Stomach (tissue), 9 donors: Measurements from ENCODE around the gene PRSS57. TPM values are rescaled to one million over a fixed set of nuclear protein-coding genes. Genes with fewer than 3 reads are reported as not detected.

Source experiments
- DNase-seq, 2 donors: peaks; one replicate each; pipeline versions ENCODE4 v3.0.0 to v3.0.0-alpha.2; 2013 to 2019
- H3K27ac ChIP-seq, 5 donors: fragments of 200-600 bp in 4 of 5; sonication (generic) in 4 of 5; one replicate each; pipeline ENCODE4 v1.5.1; 2013 to 2019; ENCODE audit warnings: mild to moderate bottlenecking in 1 of 5, moderate library complexity in 1 of 5
- H3K27me3 ChIP-seq, 3 donors: fragments of 200-600 bp; sonication (generic); one replicate each; pipeline ENCODE4 v1.5.1; 2017 to 2019; ENCODE audit warnings: mixed run types in 1 of 3
- H3K36me3 ChIP-seq, 4 donors: fragments of 200-600 bp; sonication (generic); 1 replicate in 3 of 4; 2 replicates in 1 of 4; pipeline ENCODE4 v1.5.1; 2016 to 2019
- H3K4me1 ChIP-seq, 4 donors: fragments of 200-600 bp; sonication (generic); one replicate each; pipeline ENCODE4 v1.5.1; 2016 to 2019
- H3K4me3 ChIP-seq, 4 donors: fragments of 200-600 bp; sonication (generic) in 3 of 4; one replicate each; pipeline ENCODE4 v1.5.1; 2016 to 2019; ENCODE audit warnings: mild to moderate bottlenecking in 1 of 4
- H3K9me3 ChIP-seq, 4 donors: fragments of 200-600 bp; sonication (generic); one replicate each; pipeline ENCODE4 v1.5.1; 2016 to 2019
- CTCF ChIP-seq, 7 experiments: fragments of 450-650 bp in 4 of 7; fragments of 200-600 bp in 3 of 7; sonication (generic) in 3 of 7; IDR thresholded peaks; one replicate each; pipeline ENCODE4 v1.5.1; 2016 to 2019; ENCODE audit warnings: antibody characterized with exemption in 7 of 7, control low read depth in 2 of 7, mild to moderate bottlenecking in 1 of 7
- EP300 ChIP-seq: sonication (generic); formaldehyde crosslinking; IDR thresholded peaks from one replicate; pipeline ENCODE4 v1.6.1; 2017; ENCODE audit warnings: antibody characterized with exemption
- POLR2A ChIP-seq, 4 donors: fragments of 450-650 bp; IDR thresholded peaks; one replicate each; pipeline ENCODE4 v1.6.1; 2016; ENCODE audit warnings: antibody characterized with exemption in 4 of 4, control low read depth in 2 of 4, mild to moderate bottlenecking in 1 of 4, moderate library complexity in 1 of 4
- POLR2AphosphoS5 ChIP-seq, 3 donors: sonication (generic); formaldehyde crosslinking; IDR thresholded peaks; one replicate each; pipeline ENCODE4 v1.6.1; 2016; ENCODE audit warnings: antibody characterized with exemption in 3 of 3
- WGBS, 5 donors: extraction: QIAGEN DNeasy Blood & Tissue Kit in 3 of 5; methylation state at CpG; one replicate each; pipeline versions ENCODE4 v1.1.5 to v1.1.7; 2013 to 2018; 5-methylcytosine and 5-hydroxymethylcytosine counted together
- intact Hi-C: fragments of 100-400 bp; cut with DNase I; formaldehyde crosslinking; loops from one replicate; pipeline ENCODE4 v1.15.1; 2023; ENCODE audit warnings: low total_unique reads
- polyA plus RNA-seq, 3 donors: library from polyadenylated mRNA; stranded (reverse); fragments of 200-250 nt; gene quantifications; one replicate each; pipeline ENCODE4 v1.2.3, GENCODE V29; 2013
- total RNA-seq, 5 donors: library from RNA; depleted of rRNA; stranded (reverse); fragments of >200 nt; gene quantifications; one replicate each; pipeline versions ENCODE4 v1.1.0 to v1.2.3, GENCODE V29; 2014 to 2016
- donor health status: healthy with polysubstance abuse.
- donor health status: Bipolar disorder and iron deficiency.
- donor health status: healthy.

The PRSS57 gene
- total and polyA plus RNA-seq, 8 donors, result not detected

GRCh38 chr19:661427-662196 is 33.6 kb downstream of the PRSS57 start:
- Histone ChIP-seq H3K9me3 (no peaks in the 10 kb centered on the region), H3K27me3 (no peaks in the 10 kb centered on the region), H3K36me3 (peaks cover 0 to 22% (median 19%) of the 10 kb centered on the region in 4 donors), H3K4me1 (peaks cover 61 to 79% (median 75%) of the 10 kb centered on the region in 4 donors), H3K4me3 (peak overlapping the region; percentile 90 to 100 (median 97)), H3K27ac (peak overlapping the region; percentile 93 to 96 (median 94))
- intact Hi-C loops, result no loop called here
- WGBS, 5 donors, result 5 to 14% (median 8%) methylated on average over 23 to 31 of the region's 31 CpGs
- DNase-seq, result peak; percentile 60 to 75
- no peak for TF ChIP-seq EP300
- TF ChIP-seq POLR2A (IDR thresholded peaks at IDR 0.05), result no peak
- TF ChIP-seq CTCF (IDR thresholded peaks at IDR 0.05), result no peak
- peak in 2 of 3 donors; percentile 5 to 25 for TF ChIP-seq POLR2AphosphoS5 (IDR thresholded peaks at IDR 0.05)

- no peaks in the 10 kb centered on the region for H3K9me3 ChIP-seq
- no peak for TF ChIP-seq CTCF (IDR thresholded peaks at IDR 0.05)
- no peak for TF ChIP-seq EP300
- TF ChIP-seq POLR2A (IDR thresholded peaks at IDR 0.05), result no peak
- no peak for TF ChIP-seq POLR2AphosphoS5 (IDR thresholded peaks at IDR 0.05)
- intact Hi-C loops, result no loop called here
- peak overlapping the region; percentile 90 to 100 (median 97) for H3K4me3 ChIP-seq
- WGBS, 5 donors, result 13 to 26% (median 15%) methylated on average over 3 to 20 of the region's 20 CpGs
- H3K36me3 ChIP-seq, result peaks cover 0 to 27% (median 22%) of the 10 kb centered on the region in 4 donors
- peak; percentile 52 to 57 for DNase-seq
- no peaks in the 10 kb centered on the region for H3K27me3 ChIP-seq
- peaks cover 61 to 86% (median 78%) of the 10 kb centered on the region in 4 donors for H3K4me1 ChIP-seq
- H3K27ac ChIP-seq, result peak overlapping the region; percentile 93 to 96 (median 94)
Observed at GRCh38 chr19:660793-661426, 34.3 kb downstream of the PRSS57 start.

GRCh38 chr19:658916-659839 is 36.1 kb downstream of the PRSS57 start:
- no peak for TF ChIP-seq POLR2AphosphoS5 (IDR thresholded peaks at IDR 0.05)
- TF ChIP-seq CTCF (IDR thresholded peaks at IDR 0.05), result no peak
- TF ChIP-seq POLR2A (IDR thresholded peaks at IDR 0.05), result no peak
- no peak for TF ChIP-seq EP300
- DNase-seq, result peak; percentile 39 to 79
- Histone ChIP-seq H3K27me3 (no peaks in the 10 kb centered on the region), H3K4me3 (peak overlapping the region in 1 of 4 donors; percentile 13), H3K4me1 (peaks cover 55 to 82% (median 72%) of the 10 kb centered on the region in 4 donors), H3K9me3 (no peaks in the 10 kb centered on the region), H3K36me3 (peaks cover under 1 to 43% (median 35%) of the 10 kb centered on the region in 4 donors), H3K27ac (peak overlapping the region in 3 of 5 donors; percentile 94 to 96 (median 95))
- 62 to 71% (median 65%) methylated on average over 30 to 50 of the region's 50 CpGs for WGBS, 5 donors
- intact Hi-C loops, result no loop called here
